ENCODE measurements around the gene SKAP1. TPM values are rescaled to one million over a fixed set of nuclear protein-coding genes. Genes with fewer than 3 reads are reported as not detected.

SKAP1 gene
- total RNA-seq (2016; rRNA removed; fragmentation: Illumina TruSeq; extraction: Trizol), result not detected in 2 replicates
- total RNA-seq (2016; cell fraction: cytosol; rRNA removed; fragmentation: Illumina TruSeq; extraction: Trizol; ENCODE audit: low read depth), result not detected in 2 replicates
- 0.17 TPM in 1 of 2 replicates, not detected in the other for total RNA-seq (2016; cell fraction: insoluble cytoplasmic fraction; rRNA removed; fragmentation: Illumina TruSeq; extraction: Trizol)
- not detected in 2 replicates for total RNA-seq (2016; cell fraction: membrane; rRNA removed; fragmentation: Illumina TruSeq; extraction: Trizol)
- not detected in 2 replicates for total RNA-seq (2016; cell fraction: nucleus; rRNA removed; fragmentation: Illumina TruSeq; extraction: Trizol)
- polyA plus RNA-seq (2011; rRNA removed), result 0.21 TPM in 1 of 2 replicates, not detected in the other
- not detected in 2 replicates for polyA plus RNA-seq (2011; cell fraction: cytosol; rRNA removed)
- polyA plus RNA-seq (2011; cell fraction: nucleus; rRNA removed), result not detected in 2 replicates
- polyA plus RNA-seq (2012), result 0.60 TPM in 1 of 2 replicates, not detected in the other
- polyA plus RNA-seq (2016; cell fraction: cytosol; fragmentation: Illumina TruSeq; extraction: Trizol; ENCODE audit: low read depth), result 0.18 and 0.36 TPM in 2 replicates
- not detected in 2 replicates for polyA plus RNA-seq (2016; cell fraction: insoluble cytoplasmic fraction; fragmentation: Illumina TruSeq; extraction: Trizol; ENCODE audit: low read depth)
- 0.28 TPM in 1 of 2 replicates, not detected in the other for polyA plus RNA-seq (2016; cell fraction: membrane; fragmentation: Illumina TruSeq; extraction: Trizol; ENCODE audit: low read depth)
- not detected in 2 replicates for polyA plus RNA-seq (2016; cell fraction: nucleus; fragmentation: Illumina TruSeq; extraction: Trizol; ENCODE audit: insufficient read depth, low read depth)
- not detected in 2 replicates for polyA minus RNA-seq (2011; rRNA and poly(A)+ RNA removed; ENCODE audit: low replicate concordance)
- polyA minus RNA-seq (2011; cell fraction: cytosol; rRNA and poly(A)+ RNA removed), result not detected in 2 replicates
- polyA minus RNA-seq (2011; cell fraction: nucleus; rRNA and poly(A)+ RNA removed), result not detected in 2 replicates
- Bru-seq, nascent RNA, result percentile 10 among the genes with signal in this experiment
- percentile 7 among the genes with signal in this experiment for BruChase-seq, experiment 1, labeled RNA remaining after a 6-hour chase
- percentile 10 among the genes with signal in this experiment for BruChase-seq, experiment 2, labeled RNA remaining after a 2-hour chase
- long read RNA-seq, experiment 1, result 0 reads
- long read RNA-seq, experiment 2, partial matches to known transcripts, result 0 of 1 reads
- long read RNA-seq, experiment 2, other reads (novel, unspliced or antisense), result 1 of 1 reads

GRCh38 chr17:48429638-48430586 lies at the start of gene SKAP1:
SKAP1 (minus strand) TSS chr17:48430214.
- ChIA-PET CTCF (ENCODE audit: low intra/inter-chr PET ratio, low total read pairs) (no interaction called here), POLR2A (no interaction called here)
- H3K4me2 ChIP-seq (ENCODE audit: low read depth, low read length), result no peak within 1 kb of the TSS
- no peaks in the 10 kb centered on the region for H3K4me1 ChIP-seq (ENCODE audit: insufficient read depth, low read length)
- TF ChIP-seq PTBP1 (IDR thresholded peaks at IDR 0.05; ENCODE audit: low read depth, low read length, poor library complexity, severe bottlenecking) (no peak), MIXL1 (CRISPR knock-in tag; IDR thresholded peaks at IDR 0.05) (no peak), HNRNPH1 (optimal IDR thresholded peaks at IDR 0.05; ENCODE audit: low read depth, low read length) (no peak), ATF3 (CRISPR knock-in tag; IDR thresholded peaks at IDR 0.05) (no peak), ZNF253 (CRISPR knock-in tag; IDR thresholded peaks at IDR 0.05; ENCODE audit: borderline replicate concordance) (no peak), ZNF740 (CRISPR knock-in tag; IDR thresholded peaks at IDR 0.05) (no peak), ZNF280D (CRISPR knock-in tag; IDR thresholded peaks at IDR 0.05) (no peak), ZFP62 (CRISPR knock-in tag; IDR thresholded peaks at IDR 0.05) (no peak)
- intact Hi-C loops (cut with micrococcal nuclease; ENCODE audit: unreplicated experiment), result no loop called here
- no peaks in the 10 kb centered on the region for H3K79me2 ChIP-seq (ENCODE audit: insufficient read depth, low read length)
- H3K36me3 ChIP-seq (replicated peaks in 1 of 2; ENCODE audit: control insufficient read depth in 1 of 2, insufficient read depth in 2 of 2, low read length in 2 of 2), result no peaks in the 10 kb centered on the region
- ATAC-seq, result no peak; the same call in 2 of the 3 replicates
- no peak for FAIRE-seq
- H3K27ac ChIP-seq (ENCODE audit: extremely low read length, insufficient read depth, low read length), result no peak within 1 kb of the TSS
- BruUV-seq (replicated peaks), result no TSS peak
- H4K20me1 ChIP-seq (ENCODE audit: insufficient read depth, low read length), result no peaks in the 10 kb centered on the region
- no peak within 1 kb of the TSS for H3K4me3 ChIP-seq (replicated peaks in 1 of 3; ENCODE audit: insufficient read depth in 1 of 3, low read depth in 2 of 3, low read length in 3 of 3)
- in situ Hi-C loops (cut with HindIII; ENCODE audit: extremely low pct_ligation_motif_present, low pct_unique_long_range_greater_than_20kb), result no loop called here
- H3K27me3 ChIP-seq (ENCODE audit: control insufficient read depth in 1 of 2, insufficient read depth in 2 of 2, low read length in 2 of 2), result peaks cover 9 to 60% of the 10 kb centered on the region in 2 experiments; a peak in 4 of 5 replicates
- 49% methylated on average over 48 of the region's 65 CpGs for WGBS (ENCODE audit: low lambda C conversion rate)
- no peaks in the 10 kb centered on the region for H3K9me3 ChIP-seq (ENCODE audit: low read length)
- H2AFZ ChIP-seq (ENCODE audit: low read length), result no peak within 1 kb of the TSS
- no peak within 1 kb of the TSS for H3K9ac ChIP-seq (ENCODE audit: insufficient read depth, low read depth, low read length)
- no peak for DNase-seq (ENCODE audit: low spot score)

All from HepG2 (cell line).